ENCODE data around the gene ACOXL. TPM values are rescaled to one million over a fixed set of nuclear protein-coding genes. Genes with fewer than 3 reads are reported as not detected.

Gene ACOXL
- total RNA-seq, 1 donor from 2014 or later = 0.58 TPM

DNA sequence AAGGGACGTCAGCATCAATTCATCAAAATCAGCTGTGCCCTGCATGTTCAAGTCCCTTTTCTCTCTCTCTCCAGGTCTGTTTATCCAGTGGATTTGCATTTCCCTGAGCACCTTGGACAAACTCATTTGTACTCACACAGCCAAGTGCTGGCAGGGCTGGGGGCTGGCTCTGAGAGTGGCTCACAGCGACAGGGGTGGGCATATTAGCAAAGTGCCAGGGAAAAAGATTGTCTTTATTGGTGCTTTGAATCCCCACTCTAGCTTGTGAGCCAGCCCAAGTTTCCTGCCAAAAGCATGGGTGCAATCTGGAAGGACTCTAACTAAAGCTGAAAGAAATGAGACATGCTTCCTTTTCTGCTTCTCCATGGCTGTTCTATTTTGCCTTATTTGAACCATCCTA, 56.6 kb downstream of the ACOXL start:
- Histone ChIP-seq H3K27me3 (ENCODE audit: control insufficient read depth, insufficient read depth, low read length) (peaks cover 16% of the 10 kb centered on the region), H3K36me3 (ENCODE audit: control insufficient read depth, insufficient read depth, low read length) (no peaks in the 10 kb centered on the region), H3K4me3 (ENCODE audit: low read depth, low read length) (no peak overlapping the region)
- TF ChIP-seq, protein P1, sequence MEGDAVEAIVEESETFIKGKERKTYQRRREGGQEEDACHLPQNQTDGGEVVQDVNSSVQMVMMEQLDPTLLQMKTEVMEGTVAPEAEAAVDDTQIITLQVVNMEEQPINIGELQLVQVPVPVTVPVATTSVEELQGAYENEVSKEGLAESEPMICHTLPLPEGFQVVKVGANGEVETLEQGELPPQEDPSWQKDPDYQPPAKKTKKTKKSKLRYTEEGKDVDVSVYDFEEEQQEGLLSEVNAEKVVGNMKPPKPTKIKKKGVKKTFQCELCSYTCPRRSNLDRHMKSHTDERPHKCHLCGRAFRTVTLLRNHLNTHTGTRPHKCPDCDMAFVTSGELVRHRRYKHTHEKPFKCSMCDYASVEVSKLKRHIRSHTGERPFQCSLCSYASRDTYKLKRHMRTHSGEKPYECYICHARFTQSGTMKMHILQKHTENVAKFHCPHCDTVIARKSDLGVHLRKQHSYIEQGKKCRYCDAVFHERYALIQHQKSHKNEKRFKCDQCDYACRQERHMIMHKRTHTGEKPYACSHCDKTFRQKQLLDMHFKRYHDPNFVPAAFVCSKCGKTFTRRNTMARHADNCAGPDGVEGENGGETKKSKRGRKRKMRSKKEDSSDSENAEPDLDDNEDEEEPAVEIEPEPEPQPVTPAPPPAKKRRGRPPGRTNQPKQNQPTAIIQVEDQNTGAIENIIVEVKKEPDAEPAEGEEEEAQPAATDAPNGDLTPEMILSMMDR (IDR thresholded peaks at IDR 0.05; ENCODE audit: insufficient read depth, low read length, poor library complexity, severe bottlenecking) = no peak
- DNase-seq (ENCODE audit: low read depth) = no peak

- TF ChIP-seq, protein P1 (IDR thresholded peaks at IDR 0.05; ENCODE audit: insufficient read depth, low read length, poor library complexity, severe bottlenecking) = no peak
- H3K4me3 ChIP-seq (ENCODE audit: low read depth, low read length) = no peak overlapping the region
- no peaks in the 10 kb centered on the region for H3K36me3 ChIP-seq (ENCODE audit: control insufficient read depth, insufficient read depth, low read length)
- DNase-seq (ENCODE audit: low read depth) = no peak
- peaks cover 20% of the 10 kb centered on the region for H3K27me3 ChIP-seq (ENCODE audit: control insufficient read depth, insufficient read depth, low read length)
Observed at GRCh38 chr2:110789706-110790105, 57.3 kb downstream of the ACOXL start.

GRCh38 chr2:110790907-110791306, 58.5 kb downstream of the ACOXL start:
- Histone ChIP-seq H3K4me3 (ENCODE audit: low read depth, low read length) (no peak overlapping the region), H3K36me3 (ENCODE audit: control insufficient read depth, insufficient read depth, low read length) (no peaks in the 10 kb centered on the region), H3K27me3 (ENCODE audit: control insufficient read depth, insufficient read depth, low read length) (peaks cover 24% of the 10 kb centered on the region)
- TF ChIP-seq, protein P1 (IDR thresholded peaks at IDR 0.05; ENCODE audit: insufficient read depth, low read length, poor library complexity, severe bottlenecking) = no peak
- no peak for DNase-seq (ENCODE audit: low read depth)

- Histone ChIP-seq H3K36me3 (ENCODE audit: control insufficient read depth, insufficient read depth, low read length) (no peaks in the 10 kb centered on the region), H3K4me3 (ENCODE audit: low read depth, low read length) (no peak overlapping the region), H3K27me3 (ENCODE audit: control insufficient read depth, insufficient read depth, low read length) (peaks cover 24% of the 10 kb centered on the region)
- TF ChIP-seq, protein P1 (IDR thresholded peaks at IDR 0.05; ENCODE audit: insufficient read depth, low read length, poor library complexity, severe bottlenecking) = no peak
- no peak for DNase-seq (ENCODE audit: low read depth)
Observed at GRCh38 chr2:110791435-110791834, 59.1 kb downstream of the ACOXL start.

- TF ChIP-seq, protein P1 (IDR thresholded peaks at IDR 0.05; ENCODE audit: insufficient read depth, low read length, poor library complexity, severe bottlenecking) = no peak
- DNase-seq (ENCODE audit: low read depth) = no peak
- Histone ChIP-seq H3K27me3 (ENCODE audit: control insufficient read depth, insufficient read depth, low read length) (peaks cover 25% of the 10 kb centered on the region), H3K36me3 (ENCODE audit: control insufficient read depth, insufficient read depth, low read length) (no peaks in the 10 kb centered on the region), H3K4me3 (ENCODE audit: low read depth, low read length) (no peak overlapping the region)
Observed at GRCh38 chr2:110793034-110793433, 60.7 kb downstream of the ACOXL start.

DNA sequence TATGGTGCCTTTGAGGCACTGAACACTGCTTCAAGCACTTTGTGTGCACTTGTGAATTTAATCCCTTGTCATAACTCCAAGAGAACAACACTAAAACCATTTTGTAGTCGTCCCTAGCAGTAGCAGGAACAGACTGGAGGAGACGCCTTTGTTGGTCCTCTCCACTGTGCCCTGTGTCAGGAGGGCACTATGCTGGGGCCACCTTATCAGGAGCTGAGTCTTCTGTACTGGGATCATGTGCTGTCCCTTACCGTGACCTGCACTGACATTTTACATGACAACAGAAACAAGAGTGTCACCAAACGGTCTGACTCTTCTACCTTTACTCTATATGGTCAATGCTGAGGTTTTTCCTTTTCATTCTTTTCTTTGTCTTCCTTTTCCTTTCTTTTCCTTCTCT, 62.0 kb downstream of the ACOXL start:
- TF ChIP-seq, protein P1 (IDR thresholded peaks at IDR 0.05; ENCODE audit: insufficient read depth, low read length, poor library complexity, severe bottlenecking) = no peak
- no peaks in the 10 kb centered on the region for H3K36me3 ChIP-seq (ENCODE audit: control insufficient read depth, insufficient read depth, low read length)
- peaks cover 23% of the 10 kb centered on the region for H3K27me3 ChIP-seq (ENCODE audit: control insufficient read depth, insufficient read depth, low read length)
- DNase-seq (ENCODE audit: low read depth) = no peak
- H3K4me3 ChIP-seq (ENCODE audit: low read depth, low read length) = no peak overlapping the region

Measured in kidney epithelial cell (primary cell).